DOHH2 (cell line): ENCODE measurements around the gene GTF3C1.

Experiments used
- H3F3A ChIP-seq: fragments of 200-600 bp; sonication (generic), shearing (Covaris generic); 2 replicates; pipeline ENCODE4 v1.6.0; 2016; ENCODE audit warnings: antibody characterized with exemption, mild to moderate bottlenecking; ENCODE audit not compliant: control insufficient read depth, insufficient read depth
- H3K27ac ChIP-seq: fragments of 200-600 bp; sonication (generic); 2 replicates; pipeline ENCODE4 v1.5.1; 2014; ENCODE audit warnings: low read depth, mild to moderate bottlenecking, low read length, moderate library complexity
- H3K27me3 ChIP-seq: fragments of 200-600 bp; sonication (generic); 2 replicates; pipeline ENCODE4 v1.6.1; 2014; ENCODE audit warnings: mild to moderate bottlenecking, low read length, mixed read lengths; ENCODE audit not compliant: control insufficient read depth
- H3K36me3 ChIP-seq: fragments of 200-600 bp; sonication (generic); 2 replicates; pipeline ENCODE4 v1.6.1; 2014; ENCODE audit warnings: mild to moderate bottlenecking, low read length, moderate library complexity, mixed read lengths; ENCODE audit not compliant: control insufficient read depth
- H3K4me1 ChIP-seq: fragments of 200-600 bp; sonication (generic); 2 replicates; pipeline ENCODE4 v1.6.1; 2014; ENCODE audit warnings: mild to moderate bottlenecking, low read length, mixed read lengths; ENCODE audit not compliant: control insufficient read depth
- H3K4me2 ChIP-seq: fragments of 200-600 bp; sonication (generic); 2 replicates; pipeline ENCODE4 v1.6.0; 2014; ENCODE audit warnings: mild to moderate bottlenecking, low read length, moderate library complexity
- H3K4me3 ChIP-seq: fragments of 200-600 bp; sonication (generic); 2 replicates; pipeline ENCODE4 v1.5.1; 2014; ENCODE audit warnings: mild to moderate bottlenecking, low read length, mixed read lengths
- H3K79me2 ChIP-seq: fragments of 200-600 bp; sonication (generic); 2 replicates; pipeline ENCODE4 v1.6.1; 2014; ENCODE audit warnings: mild to moderate bottlenecking, low read length, mixed read lengths; ENCODE audit not compliant: control insufficient read depth
- H3K9me2 ChIP-seq: fragments of 200-600 bp; sonication (generic); replicated peaks from 2 replicates; pipeline ENCODE4 v1.6.1; 2014; ENCODE audit warnings: mild to moderate bottlenecking, low read length, mixed read lengths; ENCODE audit not compliant: control insufficient read depth
- H3K9me3 ChIP-seq: fragments of 200-600 bp; sonication (generic); 2 replicates; pipeline ENCODE4 v1.6.1; 2014; ENCODE audit warnings: antibody characterized with exemption, low read length, mixed read lengths; ENCODE audit not compliant: control insufficient read depth, insufficient read depth
- H4K20me1 ChIP-seq: fragments of 200-600 bp; sonication (generic); 2 replicates; pipeline ENCODE4 v1.6.0; 2014; ENCODE audit warnings: low read depth, mild to moderate bottlenecking, antibody characterized with exemption, low read length, moderate library complexity; ENCODE audit not compliant: control insufficient read depth, insufficient read depth
- EZH2phosphoT487 ChIP-seq: fragments of 200-600 bp; sonication (generic); IDR thresholded peaks from 2 replicates; pipeline ENCODE4 v1.6.1; 2017; ENCODE audit warnings: borderline replicate concordance, mild to moderate bottlenecking, antibody characterized with exemption, low read length, moderate library complexity, mixed read lengths
- TF ChIP-seq, protein P1 (sequence below): fragments of 200-600 bp; sonication (generic); IDR thresholded peaks from one replicate; pipeline ENCODE4 v1.5.1; 2014; ENCODE audit warnings: antibody characterized with exemption, mild to moderate bottlenecking, low read depth, low read length; ENCODE audit not compliant: poor library complexity, severe bottlenecking

Gene GTF3C1

DNA sequence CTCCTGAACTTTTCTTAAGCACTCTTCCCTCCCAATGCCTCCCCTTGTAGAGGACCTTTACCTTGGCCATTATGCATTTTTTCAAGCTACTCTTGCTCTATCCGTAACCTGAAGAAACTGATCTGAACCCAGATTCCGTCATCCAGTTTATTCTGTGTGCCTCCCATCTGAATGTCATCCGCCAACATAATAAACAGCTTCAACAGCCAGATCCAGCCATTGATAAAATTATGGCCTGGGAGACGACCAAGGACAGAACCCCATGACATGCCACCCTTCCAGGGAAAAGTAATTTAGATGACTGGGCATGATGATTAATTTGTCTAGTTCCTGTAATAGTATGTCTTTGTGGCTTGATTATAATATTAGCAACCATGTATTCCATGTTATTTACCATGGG lies 42.1 kb upstream of the GTF3C1 start:
- no peaks in the 10 kb centered on the region for H3K4me1 ChIP-seq
- H3K27ac ChIP-seq = no peak overlapping the region
- no peaks in the 10 kb centered on the region for H3K36me3 ChIP-seq
- no peaks in the 10 kb centered on the region for H3K9me2 ChIP-seq
- TF ChIP-seq, protein P1, sequence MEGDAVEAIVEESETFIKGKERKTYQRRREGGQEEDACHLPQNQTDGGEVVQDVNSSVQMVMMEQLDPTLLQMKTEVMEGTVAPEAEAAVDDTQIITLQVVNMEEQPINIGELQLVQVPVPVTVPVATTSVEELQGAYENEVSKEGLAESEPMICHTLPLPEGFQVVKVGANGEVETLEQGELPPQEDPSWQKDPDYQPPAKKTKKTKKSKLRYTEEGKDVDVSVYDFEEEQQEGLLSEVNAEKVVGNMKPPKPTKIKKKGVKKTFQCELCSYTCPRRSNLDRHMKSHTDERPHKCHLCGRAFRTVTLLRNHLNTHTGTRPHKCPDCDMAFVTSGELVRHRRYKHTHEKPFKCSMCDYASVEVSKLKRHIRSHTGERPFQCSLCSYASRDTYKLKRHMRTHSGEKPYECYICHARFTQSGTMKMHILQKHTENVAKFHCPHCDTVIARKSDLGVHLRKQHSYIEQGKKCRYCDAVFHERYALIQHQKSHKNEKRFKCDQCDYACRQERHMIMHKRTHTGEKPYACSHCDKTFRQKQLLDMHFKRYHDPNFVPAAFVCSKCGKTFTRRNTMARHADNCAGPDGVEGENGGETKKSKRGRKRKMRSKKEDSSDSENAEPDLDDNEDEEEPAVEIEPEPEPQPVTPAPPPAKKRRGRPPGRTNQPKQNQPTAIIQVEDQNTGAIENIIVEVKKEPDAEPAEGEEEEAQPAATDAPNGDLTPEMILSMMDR = no peak
- TF ChIP-seq EZH2phosphoT487 = no peak
- no peaks in the 10 kb centered on the region for H3K79me2 ChIP-seq
- no peaks in the 10 kb centered on the region for H3F3A ChIP-seq
- H3K27me3 ChIP-seq = no peaks in the 10 kb centered on the region
- no peaks in the 10 kb centered on the region; the same call in 1 of the 2 replicates for H3K9me3 ChIP-seq
- no peak overlapping the region for H3K4me2 ChIP-seq
- no peaks in the 10 kb centered on the region for H4K20me1 ChIP-seq
- no peak overlapping the region for H3K4me3 ChIP-seq

DNA sequence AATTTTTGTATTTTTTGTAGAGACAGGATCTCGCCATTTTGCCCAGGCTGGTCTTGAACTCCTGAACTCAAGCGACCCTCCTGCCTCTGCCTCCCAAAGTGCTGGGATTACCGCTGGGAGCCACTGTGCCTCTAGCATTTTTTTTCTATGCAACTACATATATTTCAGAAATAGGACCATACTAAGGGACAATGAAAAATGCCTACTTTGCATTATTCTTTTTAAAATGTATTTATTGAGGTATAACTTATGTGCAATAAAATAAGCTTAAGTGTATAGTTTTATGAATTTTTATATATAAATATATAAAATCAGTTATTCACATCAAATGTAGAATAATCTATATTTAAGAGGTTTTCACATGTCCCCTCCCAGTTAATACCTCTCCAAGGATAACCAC lies 38.3 kb upstream of the GTF3C1 start:
- Histone ChIP-seq H3K9me2 (no peaks in the 10 kb centered on the region), H3K9me3 (no peaks in the 10 kb centered on the region; the same call in 1 of the 2 replicates), H3K27ac (no peak overlapping the region), H3K4me1 (no peaks in the 10 kb centered on the region), H3K36me3 (no peaks in the 10 kb centered on the region), H3K27me3 (no peaks in the 10 kb centered on the region), H3F3A (no peaks in the 10 kb centered on the region), H3K4me3 (no peak overlapping the region), H4K20me1 (no peaks in the 10 kb centered on the region), H3K79me2 (no peaks in the 10 kb centered on the region), H3K4me2 (no peak overlapping the region)
- no peak for TF ChIP-seq EZH2phosphoT487
- TF ChIP-seq, protein P1 = no peak

DNA sequence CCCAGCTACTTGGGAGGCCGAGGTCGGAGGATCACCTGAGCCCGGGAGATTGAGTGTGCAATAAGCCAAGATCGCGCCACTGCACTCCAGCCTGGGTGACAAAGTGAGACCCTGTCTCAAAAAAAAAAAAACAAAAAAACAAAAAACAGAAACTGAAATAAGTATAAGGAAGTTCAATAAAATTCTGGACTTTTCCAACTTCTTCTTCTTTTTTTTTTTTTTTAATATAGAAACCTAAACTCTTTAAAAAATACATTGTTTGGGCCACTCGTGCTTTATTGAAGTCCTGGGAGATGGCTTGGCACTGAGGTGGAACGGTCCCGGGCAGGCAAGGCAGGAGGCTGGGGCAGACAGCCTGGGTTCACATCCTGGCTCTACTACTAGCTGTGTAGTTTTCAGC lies 37.0 kb upstream of the GTF3C1 start:
- Histone ChIP-seq H3K79me2 (no peaks in the 10 kb centered on the region), H3K27ac (no peak overlapping the region), H3F3A (no peaks in the 10 kb centered on the region), H3K36me3 (no peaks in the 10 kb centered on the region), H3K27me3 (no peaks in the 10 kb centered on the region), H4K20me1 (no peaks in the 10 kb centered on the region), H3K4me1 (no peaks in the 10 kb centered on the region), H3K9me3 (no peaks in the 10 kb centered on the region; the same call in 1 of the 2 replicates), H3K9me2 (no peaks in the 10 kb centered on the region), H3K4me3 (no peak overlapping the region), H3K4me2 (no peak overlapping the region)
- no peak for TF ChIP-seq EZH2phosphoT487
- TF ChIP-seq, protein P1 = no peak
